Neuronal stem cell (in vitro differentiated cells): ENCODE measurements around the gene CABLES2.

Experiments
- DNase-seq: peaks from one replicate; pipeline ENCODE4 v3.0.0-alpha.2; 2013; ENCODE audit warnings: low spot score
- H2AFZ ChIP-seq: one replicate; pipeline ENCODE4 v1.6.1; 2013; ENCODE audit warnings: mild to moderate bottlenecking, low read length, inconsistent platforms
- H2AK5ac ChIP-seq: 2 replicates; pipeline ENCODE4 v1.6.1; 2013; ENCODE audit warnings: low read depth, mild to moderate bottlenecking, inconsistent platforms, low read length, moderate library complexity, mixed read lengths
- H2BK120ac ChIP-seq: 2 replicates; pipeline ENCODE4 v1.6.1; 2013; ENCODE audit warnings: low read depth, mild to moderate bottlenecking, inconsistent platforms, low read length, moderate library complexity, mixed read lengths
- H2BK12ac ChIP-seq: one replicate; pipeline ENCODE4 v1.6.1; 2013; ENCODE audit warnings: low read length, inconsistent platforms
- H2BK15ac ChIP-seq: 2 replicates; pipeline ENCODE4 v1.6.1; 2013; ENCODE audit warnings: mild to moderate bottlenecking, low read length, inconsistent platforms, mixed read lengths
- H2BK5ac ChIP-seq: one replicate; pipeline ENCODE4 v1.6.1; 2013; ENCODE audit warnings: inconsistent platforms, mild to moderate bottlenecking, low read length, moderate library complexity
- H3K14ac ChIP-seq: one replicate; pipeline ENCODE4 v1.6.1; 2013; ENCODE audit warnings: low read length, inconsistent platforms
- H3K18ac ChIP-seq: 2 replicates; pipeline ENCODE4 v1.6.1; 2013; ENCODE audit warnings: low read length, inconsistent platforms
- H3K23ac ChIP-seq: 2 replicates; pipeline ENCODE4 v1.6.1; 2013; ENCODE audit warnings: low read depth, mild to moderate bottlenecking, mixed read lengths, low read length, inconsistent platforms; ENCODE audit not compliant: poor library complexity
- H3K27ac ChIP-seq: replicated peaks from 3 replicates; pipeline ENCODE4 v1.5.1; 2013; ENCODE audit warnings: low read length, inconsistent platforms
- H3K27me3 ChIP-seq, 3 experiments: 2 replicates each; pipeline ENCODE4 v1.6.1; 2013; ENCODE audit warnings: low read length in 3 of 3, mild to moderate bottlenecking in 2 of 3, inconsistent platforms in 1 of 3, low read depth in 1 of 3, mixed read lengths in 1 of 3, moderate library complexity in 1 of 3; ENCODE audit not compliant: control insufficient read depth in 3 of 3, insufficient read depth in 3 of 3
- H3K36me3 ChIP-seq, 2 donors: replicated peaks in 1 of 2; 2 replicates each; pipeline ENCODE4 v1.6.1; 2013; ENCODE audit warnings: low read length in 2 of 2; ENCODE audit not compliant: control insufficient read depth in 2 of 2, insufficient read depth in 2 of 2
- H3K4ac ChIP-seq: 2 replicates; pipeline ENCODE4 v1.6.1; 2013; ENCODE audit warnings: inconsistent platforms, mild to moderate bottlenecking, low read length, moderate library complexity
- H3K4me1 ChIP-seq, 2 donors: 1 replicate in 1 of 2; 2 replicates in 1 of 2; pipeline ENCODE4 v1.6.1; 2013; ENCODE audit warnings: low read length in 2 of 2, low read depth in 1 of 2; ENCODE audit not compliant: control insufficient read depth in 2 of 2, insufficient read depth in 1 of 2
- H3K4me2 ChIP-seq: one replicate; pipeline ENCODE4 v1.6.1; 2013; ENCODE audit warnings: mild to moderate bottlenecking, low read length, inconsistent platforms; ENCODE audit not compliant: insufficient read depth, poor library complexity, severe bottlenecking
- H3K4me3 ChIP-seq, 2 donors: 2 replicates each; pipeline ENCODE4 v1.5.1; 2013; ENCODE audit warnings: low read length in 2 of 2, mild to moderate bottlenecking in 2 of 2, inconsistent platforms in 1 of 2, moderate library complexity in 1 of 2
- H3K79me1 ChIP-seq: one replicate; pipeline ENCODE4 v1.6.1; 2013; ENCODE audit warnings: low read depth, mild to moderate bottlenecking, inconsistent platforms, low read length, moderate library complexity
- H3K9ac ChIP-seq: one replicate; pipeline ENCODE4 v1.6.1; 2013; ENCODE audit warnings: mild to moderate bottlenecking, low read depth, low read length, inconsistent platforms; ENCODE audit not compliant: poor library complexity
- H3K9me3 ChIP-seq, 2 donors: replicated peaks in 1 of 2; 2 replicates each; pipeline versions ENCODE3 to v1.6.1; 2013; ENCODE audit warnings: low read length in 2 of 2, mild to moderate bottlenecking in 2 of 2, inconsistent platforms in 1 of 2, low read depth in 1 of 2, mixed read lengths in 1 of 2, moderate library complexity in 1 of 2; ENCODE audit not compliant: control insufficient read depth in 2 of 2, insufficient read depth in 1 of 2
- H4K8ac ChIP-seq: one replicate; pipeline ENCODE4 v1.6.1; 2013; ENCODE audit warnings: low read depth, mild to moderate bottlenecking, inconsistent platforms, low read length, moderate library complexity
- H4K91ac ChIP-seq: one replicate; pipeline ENCODE4 v1.6.1; 2013; ENCODE audit warnings: low read length, low read depth, mild to moderate bottlenecking, inconsistent platforms; ENCODE audit not compliant: poor library complexity
- WGBS, 2 donors: extraction: QIAGEN DNeasy Blood & Tissue Kit; methylation state at CpG; one replicate each; pipeline ENCODE4 v1.1.7; 2013; ENCODE audit warnings: missing lambda C conversion rate in 2 of 2, mixed read lengths in 1 of 2; ENCODE audit not compliant: insufficient read length in 2 of 2, insufficient replicate concordance in 1 of 2; ENCODE audit errors: extremely low coverage in 2 of 2; 5-methylcytosine and 5-hydroxymethylcytosine counted together

The CABLES2 gene

DNA sequence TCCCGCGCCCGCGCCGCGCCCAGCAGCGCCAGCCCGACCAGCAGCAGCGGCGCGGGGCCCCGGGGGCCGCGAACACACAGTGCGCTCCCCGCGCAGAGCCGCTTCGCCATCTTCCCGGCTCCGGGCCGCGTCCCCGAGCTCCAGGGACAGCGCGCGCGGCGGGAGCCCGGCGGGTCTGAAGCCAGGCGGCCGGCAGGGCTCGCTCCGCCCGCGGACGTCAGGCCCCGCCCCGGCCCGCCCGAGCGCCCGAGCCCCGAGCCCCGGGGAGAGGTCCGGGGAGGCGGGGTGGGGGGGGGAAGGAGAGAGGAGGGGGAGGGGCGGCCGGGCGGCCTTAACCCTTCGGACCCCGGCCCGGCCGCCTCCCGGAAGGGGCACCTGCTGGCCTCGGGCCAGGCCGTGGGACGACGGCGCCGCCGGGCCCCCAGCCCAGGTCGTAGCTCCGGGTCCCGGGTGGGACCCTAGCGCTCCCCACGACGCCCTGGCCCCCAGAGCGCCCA, 39.9 kb downstream of the CABLES2 start, which contains the start of gene LAMA5:
Gene LAMA5, minus strand, starts transcription at position 177 of the 497 bp plus-strand sequence. Its CDS starts 67 bp downstream, at position 110.
- H3K27me3 ChIP-seq: no peaks in the 10 kb centered on the region
- peak within 1 kb of the TSS; percentile 100 for H2BK15ac ChIP-seq
- peak within 1 kb of the TSS; percentile 66 to 91 for H3K4me3 ChIP-seq
- H3K18ac ChIP-seq: peak within 1 kb of the TSS; percentile 100
- peak within 1 kb of the TSS; percentile 100 for H2AK5ac ChIP-seq
- no peaks in the 10 kb centered on the region for H3K9me3 ChIP-seq
- H4K91ac ChIP-seq: peak within 1 kb of the TSS; percentile 99
- H3K4me1 ChIP-seq: peaks cover 51 to 68% of the 10 kb centered on the region in 2 donors
- H3K79me1 ChIP-seq: peaks cover 18% of the 10 kb centered on the region
- H3K4me2 ChIP-seq: peak within 1 kb of the TSS; percentile 97
- H3K27ac ChIP-seq: peak within 1 kb of the TSS; percentile 92
- H2BK120ac ChIP-seq: peak within 1 kb of the TSS; percentile 100
- WGBS, 2 donors: no CpG with 5 or more reads among the region's 70 CpGs
- H4K8ac ChIP-seq: peak within 1 kb of the TSS; percentile 82
- H2AFZ ChIP-seq: peak within 1 kb of the TSS; percentile 89
- H3K14ac ChIP-seq: peak within 1 kb of the TSS; percentile 94
- peak within 1 kb of the TSS; percentile 98 for H2BK12ac ChIP-seq
- peak within 1 kb of the TSS; percentile 84 for H3K9ac ChIP-seq
- peak within 1 kb of the TSS; percentile 100 for H3K4ac ChIP-seq
- peak; percentile 77 for DNase-seq
- H2BK5ac ChIP-seq: peak within 1 kb of the TSS; percentile 96
- peak within 1 kb of the TSS; percentile 91 for H3K23ac ChIP-seq
- H3K36me3 ChIP-seq: peaks cover under 1 to 4% of the 10 kb centered on the region in 2 donors

DNA sequence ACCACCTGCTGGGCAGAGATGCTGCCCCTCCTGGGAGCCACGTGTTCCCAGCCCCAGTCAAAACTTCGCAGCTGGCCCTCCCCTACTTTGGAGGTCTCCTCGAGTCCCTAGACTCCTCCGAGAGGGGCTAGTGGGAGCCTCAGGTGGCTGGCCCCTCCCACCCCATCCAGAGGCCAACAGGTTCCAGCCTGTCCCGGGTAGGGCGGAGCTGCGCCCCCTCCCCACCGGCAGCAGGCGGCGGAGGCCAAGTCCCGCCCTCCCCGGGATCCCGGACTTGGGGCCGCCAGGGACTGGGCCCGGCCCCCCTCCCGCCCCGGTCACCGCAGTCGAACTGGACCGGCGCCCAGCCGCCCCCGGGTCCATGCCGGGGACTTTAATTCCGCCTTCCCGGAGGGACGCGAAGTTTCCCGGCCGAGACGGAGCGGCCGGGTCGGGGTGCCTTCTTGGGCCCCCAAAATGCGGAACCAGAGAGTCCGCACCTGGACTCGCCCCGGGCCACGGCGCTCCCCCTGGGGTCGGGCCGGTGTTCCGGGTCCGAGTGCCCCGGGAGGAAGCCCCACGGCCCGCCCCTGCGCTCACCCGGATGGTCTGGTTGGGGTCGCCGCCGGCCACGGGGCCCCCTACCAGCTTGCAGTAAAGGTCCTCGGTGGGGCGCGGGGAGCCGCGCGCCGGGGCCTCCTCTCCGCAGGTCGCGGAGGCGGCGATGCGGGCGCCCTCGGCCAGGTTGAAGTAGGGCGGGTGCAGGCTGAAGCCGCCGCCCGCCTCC, 40.5 kb downstream of the CABLES2 start:
- Histone ChIP-seq H3K18ac (peak overlapping the region; percentile 98), H3K9ac (peak overlapping the region; percentile 84), H3K23ac (peak overlapping the region; percentile 31), H2BK5ac (peak overlapping the region; percentile 95), H2BK15ac (peak overlapping the region; percentile 97), H2BK120ac (no peak overlapping the region), H3K27ac (peak overlapping the region; percentile 72), H3K9me3 (no peaks in the 10 kb centered on the region), H3K36me3 (peaks cover 4 to 7% of the 10 kb centered on the region in 2 donors), H3K4me3 (peak overlapping the region; percentile 66 to 91), H3K4me2 (peak overlapping the region; percentile 97), H2BK12ac (no peak overlapping the region), H3K79me1 (peaks cover 20% of the 10 kb centered on the region), H2AK5ac (peak overlapping the region; percentile 98), H4K91ac (no peak overlapping the region), H3K4me1 (peaks cover 51 to 74% of the 10 kb centered on the region in 2 donors), H3K14ac (peak overlapping the region; percentile 71), H2AFZ (peak overlapping the region; percentile 89), H3K4ac (no peak overlapping the region), H3K27me3 (no peaks in the 10 kb centered on the region), H4K8ac (no peak overlapping the region)
- WGBS, 2 donors: no CpG with 5 or more reads among the region's 72 CpGs
- peak; percentile 66 for DNase-seq

DNA sequence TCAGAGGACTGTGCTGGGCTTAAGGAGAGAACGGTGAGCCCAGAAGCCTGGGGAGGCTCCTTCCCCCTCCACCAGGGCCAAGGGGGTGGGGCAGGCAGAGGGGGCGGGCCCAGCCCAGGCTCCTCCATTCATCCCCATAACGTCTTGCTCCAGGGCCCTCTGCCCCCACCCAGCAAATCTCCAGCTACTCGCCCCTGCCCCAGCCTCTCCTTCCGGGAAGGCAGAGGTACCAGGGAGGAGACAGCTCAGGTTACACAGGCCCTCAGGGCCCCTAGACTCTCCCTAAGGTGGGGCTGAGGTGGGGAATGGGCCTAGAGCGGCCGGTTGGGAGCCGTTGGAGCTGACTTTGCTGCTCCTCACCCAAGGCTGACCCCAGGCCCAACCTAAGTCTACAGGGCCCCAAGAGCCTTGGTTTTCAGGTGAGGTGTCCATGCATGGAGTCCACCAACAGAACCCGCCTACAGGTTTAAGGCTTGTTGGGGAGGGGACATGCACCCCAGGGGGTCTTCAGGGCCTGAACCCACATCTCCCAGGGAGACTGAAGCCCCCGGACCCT, 41.2 kb downstream of the CABLES2 start:
- H2BK120ac ChIP-seq: peak overlapping the region; percentile 16
- H3K23ac ChIP-seq: peak overlapping the region; percentile 80
- no peak overlapping the region for H3K4ac ChIP-seq
- peak overlapping the region; percentile 95 for H2BK5ac ChIP-seq
- H3K4me2 ChIP-seq: peak overlapping the region; percentile 97
- H3K4me1 ChIP-seq: peaks cover 53 to 78% of the 10 kb centered on the region in 2 donors
- H3K79me1 ChIP-seq: peaks cover 24% of the 10 kb centered on the region
- peak overlapping the region; percentile 66 to 91 for H3K4me3 ChIP-seq
- no peak overlapping the region for H2AFZ ChIP-seq
- H3K9me3 ChIP-seq: no peaks in the 10 kb centered on the region
- no peak overlapping the region for H2BK12ac ChIP-seq
- DNase-seq: no peak
- H3K27me3 ChIP-seq: no peaks in the 10 kb centered on the region
- H3K14ac ChIP-seq: peak overlapping the region; percentile 63
- H3K36me3 ChIP-seq: peaks cover 4 to 9% of the 10 kb centered on the region in 2 donors
- H3K27ac ChIP-seq: peak overlapping the region; percentile 52
- WGBS, 2 donors: no CpG with 5 or more reads among the region's 10 CpGs
- H2BK15ac ChIP-seq: peak overlapping the region; percentile 97
- H3K18ac ChIP-seq: peak overlapping the region; percentile 92
- no peak overlapping the region for H4K8ac ChIP-seq
- H2AK5ac ChIP-seq: peak overlapping the region; percentile 98
- no peak overlapping the region for H4K91ac ChIP-seq
- peak overlapping the region; percentile 30 for H3K9ac ChIP-seq
